K562 (cell line): ENCODE results near the gene HOXB5. TPM values are rescaled to one million over a fixed set of nuclear protein-coding genes. Genes with fewer than 3 reads are reported as not detected.
A peak's percentile ranks its signal among the peaks of the same experiment; 100 is the strongest.

Experiments
- CHD1 ChIP-seq: fragments of 200-600 bp; sonication (generic); IDR thresholded peaks from one replicate; pipeline ENCODE4 v1.6.1; 2012; ENCODE audit warnings: mild to moderate bottlenecking, moderate library complexity, low read length, inconsistent platforms
- DNMT1 ChIP-seq: fragments of 450-650 bp; IDR thresholded peaks from 2 replicates; pipeline ENCODE4 v1.6.1; 2016; ENCODE audit warnings: antibody characterized with exemption, mild to moderate bottlenecking
- DPF2 ChIP-seq: fragments of 450-650 bp; IDR thresholded peaks from 2 replicates; pipeline ENCODE4 v1.6.1; 2016
- ESRRA ChIP-seq: fragments of 450-650 bp; IDR thresholded peaks from 2 replicates; pipeline ENCODE4 v1.6.1; 2014; ENCODE audit warnings: low read depth, mild to moderate bottlenecking, moderate library complexity, borderline replicate concordance
- L3MBTL2 ChIP-seq: fragments of 450-650 bp; IDR thresholded peaks from 2 replicates; pipeline ENCODE4 v1.6.1; 2016; ENCODE audit warnings: mild to moderate bottlenecking, moderate library complexity
- MLLT1 ChIP-seq, 2 experiments: fragments of 450-650 bp; IDR thresholded peaks; 2 replicates each; pipeline ENCODE4 v1.6.1; 2016
- MYNN ChIP-seq, 2 experiments: sonication (generic); formaldehyde crosslinking in 1 of 2; IDR thresholded peaks; 2 replicates each; pipeline versions ENCODE4 v1.5.0 to v1.6.1; 2016 to 2020; ENCODE audit warnings: antibody characterized with exemption in 1 of 2, missing genetic modification reagents in 1 of 2
- RUNX1 ChIP-seq: sonication (generic); IDR thresholded peaks from 2 replicates; pipeline ENCODE4 v1.6.1; 2016; ENCODE audit warnings: antibody characterized with exemption, low read depth
- SOX6 ChIP-seq: fragments of 450-650 bp; IDR thresholded peaks from 2 replicates; pipeline ENCODE4 v1.6.1; 2014; ENCODE audit warnings: mild to moderate bottlenecking
- TBL1XR1 ChIP-seq, 2 experiments: IDR thresholded peaks; 2 replicates each; pipeline ENCODE4 v1.6.1; 2012; ENCODE audit warnings: improper control_type of control experiment in 2 of 2, low read length in 2 of 2, mild to moderate bottlenecking in 1 of 2
- ZNF512 ChIP-seq: IDR thresholded peaks from 2 replicates; pipeline ENCODE4 v1.6.1; 2016; ENCODE audit warnings: missing genetic modification characterization, missing compliant biosample characterization
- polyA plus RNA-seq, 8 experiments: library from polyadenylated mRNA; depleted of rRNA in 4 of 8; stranded (reverse) in 5 of 8; unstranded in 3 of 8; fragments of >200 nt; fragmentation: Nextera tagmentation in 2 of 8; fragmentation: Illumina TruSeq in 1 of 8; extraction: Ambion mirVana in 2 of 8; extraction: Trizol in 1 of 8; gene quantifications; 2 replicates each; pipeline versions ENCODE4 v1.2.1 to v1.2.3, GENCODE V29; 2011 to 2014; ENCODE audit warnings: inconsistent platforms in 1 of 8, missing spikeins in 1 of 8
- total RNA-seq, 7 experiments: library from RNA; depleted of rRNA in 6 of 7; stranded (reverse); fragments of >200 nt in 6 of 7; fragmentation: Illumina TruSeq in 2 of 7; extraction: Trizol in 2 of 7; gene quantifications; 2 replicates each; pipeline versions ENCODE4 v1.2.1 to v1.2.3, GENCODE V29; 2011 to 2021; ENCODE audit warnings: low replicate concordance in 1 of 7

The HOXB5 gene
- total and polyA plus RNA-seq, 9 of the 15 experiments (the other 6 are each of a cell fraction or from before 2014, with no cell fraction given) = 0.24 to 2.7 (median 0.65) TPM

- TF ChIP-seq ZNF512 (tag) = no peak
- no peak for TF ChIP-seq TBL1XR1 (IDR thresholded peaks at IDR 0.05; ENCODE audit: low read length in 2 of 2)
- TF ChIP-seq CHD1 = peak; percentile 59
- no peak for TF ChIP-seq ESRRA
- 0 out of 2 replicates have a peak, but pooled peaks have one; percentile 26 for TF ChIP-seq MYNN (IDR thresholded peaks at IDR 0.05)
- TF ChIP-seq MYNN (CRISPR knock-in tag; IDR thresholded peaks at IDR 0.05) = no peak
- TF ChIP-seq DNMT1 = no peak
- no peak for TF ChIP-seq RUNX1
- TF ChIP-seq SOX6 = no peak
- TF ChIP-seq L3MBTL2 = no peak
- TF ChIP-seq DPF2 = 0 out of 2 replicates have a peak, but pooled peaks have one; percentile 16
- peak in 1 of 2 experiments; percentile 46; a peak in 1 of 4 replicates for TF ChIP-seq MLLT1 (IDR thresholded peaks at IDR 0.05)
These were observed 16.1 kb downstream of the HOXB5 start (continued) for GRCh38 chr17:48577330-48577945.
